K562 (cell line): ENCODE data around the gene CTIF. TPM values are rescaled to one million over a fixed set of nuclear protein-coding genes. Genes with fewer than 3 reads are reported as not detected.

Source experiments
- BCL6 ChIP-seq: fragments of 250-450 bp; sonication (Bioruptor Pico); IDR thresholded peaks from 2 replicates; pipeline ENCODE4 v1.4.0; 2020
- CREB1 ChIP-seq, 2 experiments: sonication (generic) in 1 of 2; formaldehyde crosslinking in 1 of 2; IDR thresholded peaks; 2 replicates each; pipeline versions ENCODE4 v1.6.1 to v1.8.0; 2012 to 2022; ENCODE audit warnings: inconsistent platforms in 1 of 2, mild to moderate bottlenecking in 1 of 2, missing genetic modification reagents in 1 of 2, moderate library complexity in 1 of 2
- EHMT2 ChIP-seq: fragments of 450-650 bp; IDR thresholded peaks from 2 replicates; pipeline ENCODE4 v1.6.1; 2018; ENCODE audit warnings: antibody characterized with exemption
- ELF1 ChIP-seq: fragments of 200-800 bp; sonication (Bioruptor generic); IDR thresholded peaks from 2 replicates; pipeline ENCODE4 v1.6.1; 2016; ENCODE audit warnings: missing genetic modification characterization, missing compliant biosample characterization
- MCM2 ChIP-seq: fragments of 450-650 bp; IDR thresholded peaks from 2 replicates; pipeline ENCODE4 v1.6.1; 2017; ENCODE audit warnings: low read depth, mild to moderate bottlenecking
- MTA2 ChIP-seq: fragments of 450-650 bp; IDR thresholded peaks from 2 replicates; pipeline ENCODE4 v1.6.1; 2016; ENCODE audit warnings: low read depth
- SP2 ChIP-seq: IDR thresholded peaks from 2 replicates; pipeline ENCODE4 v1.6.1; 2011; ENCODE audit warnings: mild to moderate bottlenecking, low read depth, low read length, moderate library complexity; ENCODE audit not compliant: poor library complexity, severe bottlenecking; ENCODE audit errors: extremely low read depth
- ZKSCAN3 ChIP-seq: fragments of 250-450 bp; sonication (Bioruptor Pico); IDR thresholded peaks from 2 replicates; pipeline ENCODE4 v1.4.0; 2020
- ZMIZ1 ChIP-seq, 2 experiments: fragments of 150-350 bp in 1 of 2; IDR thresholded peaks; 2 replicates each; pipeline ENCODE4 v1.6.1; 2012 to 2016; ENCODE audit warnings: low read depth in 2 of 2, low read length in 2 of 2, mild to moderate bottlenecking in 1 of 2, moderate library complexity in 1 of 2
- polyA plus RNA-seq, 8 experiments: library from polyadenylated mRNA; depleted of rRNA in 4 of 8; stranded (reverse) in 5 of 8; unstranded in 3 of 8; fragments of >200 nt; fragmentation: Nextera tagmentation in 2 of 8; fragmentation: Illumina TruSeq in 1 of 8; extraction: Ambion mirVana in 2 of 8; extraction: Trizol in 1 of 8; gene quantifications; 2 replicates each; pipeline versions ENCODE4 v1.2.1 to v1.2.3, GENCODE V29; 2011 to 2014; ENCODE audit warnings: inconsistent platforms in 1 of 8, missing spikeins in 1 of 8
- total RNA-seq, 7 experiments: library from RNA; depleted of rRNA in 6 of 7; stranded (reverse); fragments of >200 nt in 6 of 7; fragmentation: Illumina TruSeq in 2 of 7; extraction: Trizol in 2 of 7; gene quantifications; 2 replicates each; pipeline versions ENCODE4 v1.2.1 to v1.2.3, GENCODE V29; 2011 to 2021; ENCODE audit warnings: low replicate concordance in 1 of 7

The CTIF gene
- total and polyA plus RNA-seq, 9 of the 15 experiments (the other 6 are each of a cell fraction or from before 2014, with no cell fraction given) = 0.17 to 11.5 (median 2.2) TPM

- TF ChIP-seq BCL6 (CRISPR knock-in tag) (no peak), CREB1 (IDR thresholded peaks at IDR 0.05) (no peak), CREB1 (CRISPR knock-in tag; IDR thresholded peaks at IDR 0.05) (no peak), MTA2 (no peak), ELF1 (tag) (no peak), ZKSCAN3 (no peak), SP2 (no peak), EHMT2 (no peak), ZMIZ1 (IDR thresholded peaks at IDR 0.05; ENCODE audit: low read depth in 2 of 2, low read length in 2 of 2) (no peak), MCM2 (no peak)
These were observed 37.0 kb downstream of the CTIF start (continued) for GRCh38 chr18:48575658-48576456.
